ENCODE data around the gene NUP214. TPM values are rescaled to one million over a fixed set of nuclear protein-coding genes. Genes with fewer than 3 reads are reported as not detected.

The NUP214 gene
- total and polyA plus RNA-seq, 7 donors = 11.8 to 28.1 (median 20.1) TPM

- peak in 3 of 4 donors; percentile 25 to 42 (median 29) for ATAC-seq
- Histone ChIP-seq H3K4me1 (no peaks in the 10 kb centered on the region), H3K27me3 (ENCODE audit: insufficient read depth in 3 of 3, low read length in 2 of 3) (peaks cover 0 to 74% (median 15%) of the 10 kb centered on the region in 3 donors), H3K9me3 (no peaks in the 10 kb centered on the region), H3K27ac (no peak within 1 kb of the TSS), H3K36me3 (ENCODE audit: insufficient read depth in 1 of 2, low read depth in 1 of 2) (no peaks in the 10 kb centered on the region), H3K4me3 (peak within 1 kb of the TSS; percentile 65)
- DNase-seq = peak in 1 of 2 donors; percentile 67
- intact Hi-C loops (cut with DNase I) = no loop called here
- 1 to 2% (median 1%) methylated on average over 59 to 96 of the region's 99 CpGs for WGBS, 3 donors
- no peak for TF ChIP-seq CTCF (IDR thresholded peaks at IDR 0.05)
Observed at GRCh38 chr9:131096269-131097125, 28.9 kb upstream of the NUP214 start, which contains the start of gene AIF1L. Gene AIF1L (plus strand): TSS chr9:131096531. CDS start chr9:131096630, 99 bp downstream.

DNA sequence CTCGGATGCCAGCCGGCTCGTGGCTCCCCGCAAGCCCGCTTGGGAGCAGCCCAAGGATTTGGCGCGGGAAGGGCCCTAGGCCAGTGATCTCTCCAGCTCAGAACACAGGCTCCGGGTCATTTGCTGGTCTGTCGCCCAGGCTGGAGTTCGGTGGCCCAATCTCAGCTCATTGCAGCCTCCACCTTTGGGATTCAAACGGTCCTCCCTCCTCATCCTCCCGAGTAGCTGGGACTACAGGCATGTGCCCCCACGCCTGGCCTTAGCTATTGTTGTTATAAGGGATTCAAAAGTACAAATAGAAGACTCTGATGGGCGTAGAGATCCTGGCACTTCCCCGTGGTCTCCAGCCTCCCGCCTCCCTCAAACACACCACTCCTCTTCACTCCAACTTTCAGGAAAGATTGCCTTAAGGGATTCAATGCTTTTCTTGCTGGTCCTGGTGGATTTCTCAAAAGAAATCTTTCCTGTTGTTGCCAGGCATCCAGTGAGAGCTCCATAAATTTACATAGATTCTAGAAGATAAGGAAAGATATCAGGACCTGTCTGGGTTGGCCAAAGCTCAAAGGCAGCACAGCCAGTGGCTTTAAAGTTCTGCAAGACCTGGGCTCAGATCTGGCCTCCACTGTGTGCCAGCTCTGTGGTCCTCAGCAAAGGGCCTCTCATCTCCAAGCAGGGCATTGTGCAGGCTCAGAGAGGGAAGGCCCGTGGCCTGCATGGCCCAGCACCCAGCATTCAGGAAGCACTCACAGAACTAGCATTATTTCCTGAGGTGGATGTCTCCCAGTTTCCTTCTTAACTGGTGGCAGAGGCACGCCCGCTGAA is 28.0 kb upstream of the NUP214 start:
- ATAC-seq (no peak), DNase-seq (no peak)
- intact Hi-C loops (cut with DNase I) = no loop called here
- Histone ChIP-seq H3K4me3 (peak overlapping the region; percentile 65), H3K36me3 (ENCODE audit: insufficient read depth in 1 of 2, low read depth in 1 of 2) (no peaks in the 10 kb centered on the region), H3K27ac (no peak overlapping the region), H3K27me3 (ENCODE audit: insufficient read depth in 3 of 3, low read length in 2 of 3) (peaks cover 0 to 70% (median 15%) of the 10 kb centered on the region in 3 donors), H3K4me1 (no peaks in the 10 kb centered on the region), H3K9me3 (no peaks in the 10 kb centered on the region)
- 19 to 27% (median 22%) methylated on average over 19 of the region's 19 CpGs for WGBS, 3 donors
- no peak for TF ChIP-seq CTCF (IDR thresholded peaks at IDR 0.05)

- ATAC-seq (peak in 1 of 4 donors; percentile 12), DNase-seq (peak in 1 of 2 donors; percentile 70)
- H3K4me1 ChIP-seq = no peaks in the 10 kb centered on the region
- no peaks in the 10 kb centered on the region for H3K36me3 ChIP-seq (ENCODE audit: insufficient read depth in 1 of 2, low read depth in 1 of 2)
- peak overlapping the region; percentile 65 for H3K4me3 ChIP-seq
- H3K27me3 ChIP-seq (ENCODE audit: insufficient read depth in 3 of 3, low read length in 2 of 3) = peaks cover 0 to 64% (median 15%) of the 10 kb centered on the region in 3 donors
- intact Hi-C loops (cut with DNase I) = no loop called here
- TF ChIP-seq CTCF (IDR thresholded peaks at IDR 0.05) = no peak
- H3K9me3 ChIP-seq = no peaks in the 10 kb centered on the region
- H3K27ac ChIP-seq = no peak overlapping the region
- 26 to 58% (median 31%) methylated on average over 8 of the region's 8 CpGs for WGBS, 3 donors
Observed at GRCh38 chr9:131097948-131098278, 27.5 kb upstream of the NUP214 start.

DNA sequence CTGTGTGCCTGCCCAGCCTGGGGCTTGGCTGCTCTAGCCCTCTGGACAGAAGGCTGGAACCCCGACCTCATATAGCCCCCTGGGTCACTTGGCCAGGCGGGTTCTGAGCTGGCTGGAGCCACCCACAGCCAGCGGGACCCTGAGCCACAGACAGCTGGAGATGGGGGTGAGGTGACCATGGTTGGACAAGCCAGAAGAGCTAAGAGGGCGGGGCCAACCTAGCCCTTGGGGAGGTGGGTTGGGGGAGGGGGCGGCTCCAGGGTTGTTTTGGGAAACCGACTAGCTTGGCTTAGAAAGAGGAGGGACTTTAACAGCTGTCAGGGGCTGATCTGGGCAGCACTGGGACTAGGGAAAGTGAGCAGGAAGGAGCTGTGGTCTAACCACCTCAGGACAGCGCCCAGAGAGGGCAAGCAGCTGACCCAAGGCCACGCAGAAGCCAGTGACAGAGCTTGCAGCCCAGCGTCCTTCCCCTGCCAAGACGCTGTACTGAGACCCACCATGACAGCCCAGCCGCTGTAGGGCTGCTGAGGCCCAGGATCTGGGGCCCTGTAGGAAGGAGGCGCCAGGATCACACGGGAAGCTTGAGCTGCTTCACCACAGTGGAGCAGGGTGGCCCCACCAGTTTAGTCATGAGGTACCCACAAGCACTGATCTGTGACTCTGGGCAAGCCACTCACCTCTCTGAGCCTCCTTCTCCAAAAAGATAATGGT is 26.8 kb upstream of the NUP214 start:
- intact Hi-C loops (cut with DNase I) = no loop called here
- Histone ChIP-seq H3K4me1 (no peaks in the 10 kb centered on the region), H3K27me3 (ENCODE audit: insufficient read depth in 3 of 3, low read length in 2 of 3) (peaks cover 0 to 58% (median 15%) of the 10 kb centered on the region in 3 donors), H3K36me3 (ENCODE audit: insufficient read depth in 1 of 2, low read depth in 1 of 2) (no peaks in the 10 kb centered on the region), H3K4me3 (no peak overlapping the region), H3K9me3 (no peaks in the 10 kb centered on the region), H3K27ac (no peak overlapping the region)
- peak in 1 of 4 donors; percentile 16 for ATAC-seq
- TF ChIP-seq CTCF (IDR thresholded peaks at IDR 0.05) = no peak
- no peak for DNase-seq
- 39 to 66% (median 41%) methylated on average over 13 of the region's 13 CpGs for WGBS, 3 donors
